Suprapubic skin (tissue), 3 donors: ENCODE results near the gene TMEM214.

Source experiments
- CTCF ChIP-seq, 2 donors: fragments of 200-600 bp in 1 of 2; fragments of 450-650 bp in 1 of 2; sonication (generic) in 1 of 2; IDR thresholded peaks; one replicate each; pipeline ENCODE4 v1.5.1; 2016 to 2019; ENCODE audit warnings: antibody characterized with exemption in 2 of 2, mild to moderate bottlenecking in 1 of 2, moderate library complexity in 1 of 2
- POLR2A ChIP-seq, 2 donors: fragments of 450-650 bp; IDR thresholded peaks; one replicate each; pipeline ENCODE4 v1.6.1; 2017; ENCODE audit warnings: antibody characterized with exemption in 2 of 2, mild to moderate bottlenecking in 2 of 2, moderate library complexity in 2 of 2

- TF ChIP-seq CTCF (IDR thresholded peaks at IDR 0.05) (no peak), POLR2A (IDR thresholded peaks at IDR 0.05) (no peak)
Measured at GRCh38 chr2:26983746-26984145, 49.0 kb upstream of the TMEM214 start.
